Activated CD4-positive, CD25-positive, alpha-beta regulatory T cell (primary cell): ENCODE data around the gene CYP2R1.
"Not testable (repeated sequence)": the region's sequence is repeated elsewhere in the genome, so short reads cannot be mapped to it uniquely, and the experiment has no call there.

Experiments
- DNase-seq, 4 experiments: peaks; one replicate each; lab custom pipeline; 2025; lab: John Stamatoyannopoulos, UW

The CYP2R1 gene

DNA sequence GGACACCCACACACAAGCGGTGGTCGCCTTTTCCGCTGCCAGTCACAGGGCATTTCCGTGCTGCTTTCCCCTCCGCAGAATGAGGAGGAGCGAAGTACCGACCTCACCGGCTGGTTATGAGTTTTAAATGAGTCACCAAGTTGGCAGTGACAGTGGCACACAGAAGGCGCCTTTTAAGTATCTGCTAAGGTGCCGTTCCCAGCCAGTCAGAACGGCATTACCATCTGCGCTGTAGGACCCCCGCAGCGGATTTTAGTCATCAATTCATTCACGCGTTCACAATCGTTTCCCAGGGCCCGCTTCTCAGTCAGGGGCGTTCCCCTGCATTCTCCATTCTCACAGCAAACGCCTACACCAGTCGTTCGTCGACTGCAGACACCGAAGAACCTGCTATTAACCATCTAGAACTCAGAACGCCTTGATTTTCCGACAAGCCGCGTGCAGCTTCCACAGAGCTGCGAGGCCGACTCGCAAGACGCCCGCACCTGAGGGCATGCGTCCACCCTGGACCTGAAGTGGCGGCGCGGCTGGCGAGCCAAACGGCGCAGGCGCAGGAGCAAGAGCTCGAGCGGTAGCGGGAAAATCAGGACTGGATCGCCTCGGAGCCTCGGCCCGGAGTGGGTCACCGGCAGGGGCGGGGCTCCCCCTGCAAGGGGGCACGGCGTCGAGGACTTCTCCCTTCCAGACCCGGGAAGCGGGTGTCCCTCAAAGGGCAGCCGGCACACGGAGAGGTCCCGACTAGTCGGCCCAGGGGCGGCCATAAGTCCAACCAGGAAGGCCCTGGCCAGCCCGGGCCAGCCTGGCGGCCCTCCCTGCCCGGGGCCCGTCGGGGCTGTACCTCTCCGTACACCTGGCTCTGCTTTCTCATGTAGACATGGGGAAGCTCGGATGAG is 642 bp downstream of the CYP2R1 start:
- DNase-seq, result peak; percentile 70 to 72 (median 72)

DNA sequence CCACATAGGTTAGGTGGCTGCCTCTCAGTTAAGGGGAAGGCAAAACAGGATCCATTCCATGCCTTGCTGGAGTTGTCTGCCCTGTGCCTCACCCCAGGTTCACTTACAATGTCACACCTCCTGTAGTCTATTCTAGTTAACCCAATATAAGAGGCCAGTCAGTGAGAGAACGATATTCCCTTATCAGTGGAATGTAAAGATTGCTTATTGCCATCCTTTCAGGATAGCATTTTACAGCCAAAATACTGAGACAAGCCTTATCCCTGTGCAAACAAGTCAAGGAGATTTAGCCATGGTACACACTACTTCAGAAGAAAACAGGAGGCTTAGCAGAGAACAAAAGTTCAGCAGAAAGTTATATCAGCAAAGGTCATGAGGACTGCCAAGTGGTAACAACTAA is 5.5 kb downstream of the CYP2R1 start:
- no peak for DNase-seq

DNA sequence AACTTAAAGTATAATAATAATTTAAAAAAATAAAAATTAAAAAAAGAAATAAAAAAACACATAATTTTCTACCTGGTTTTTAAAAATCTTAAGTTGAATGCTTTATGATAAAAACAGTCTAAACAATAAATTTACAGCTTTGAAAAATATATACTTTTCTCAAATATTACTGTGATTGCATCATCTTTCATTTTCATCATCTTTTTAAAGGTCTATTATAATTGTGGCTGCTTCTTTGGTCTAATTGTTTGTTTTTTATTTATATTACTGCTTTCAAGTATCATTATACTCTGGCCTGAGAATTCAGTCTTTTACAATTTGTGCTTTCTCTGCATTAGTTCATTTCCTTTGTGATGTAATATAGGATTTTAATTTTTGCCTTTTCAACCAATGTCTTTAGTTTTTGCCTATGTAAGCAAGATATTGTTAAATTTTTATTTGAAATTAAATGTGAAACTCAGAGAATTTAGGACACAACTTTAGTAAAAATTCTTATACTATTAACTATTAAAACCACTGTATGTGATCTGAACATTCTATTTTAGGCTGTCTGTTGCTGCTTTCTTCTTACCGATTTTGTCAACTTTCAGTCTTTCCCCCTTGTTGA is 7.3 kb downstream of the CYP2R1 start:
- no peak for DNase-seq

DNA sequence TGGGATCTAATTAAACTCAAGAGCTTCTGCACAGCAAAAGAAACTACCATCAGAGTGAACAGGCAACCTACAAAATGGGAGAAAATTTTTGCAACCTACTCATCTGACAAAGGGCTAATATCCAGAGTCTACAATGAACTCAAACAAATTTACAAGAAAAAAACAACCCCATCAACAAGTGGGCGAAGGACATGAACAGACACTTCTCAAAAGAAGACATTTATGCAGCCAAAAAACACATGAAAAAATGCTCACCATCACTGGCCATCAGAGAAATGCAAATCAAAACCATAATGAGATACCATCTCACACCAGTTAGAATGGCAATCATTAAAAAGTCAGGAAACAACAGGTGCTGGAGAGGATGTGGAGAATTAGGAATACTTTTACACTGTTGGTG is 8.3 kb downstream of the CYP2R1 start:
- DNase-seq, result not testable (repeated sequence)

DNA sequence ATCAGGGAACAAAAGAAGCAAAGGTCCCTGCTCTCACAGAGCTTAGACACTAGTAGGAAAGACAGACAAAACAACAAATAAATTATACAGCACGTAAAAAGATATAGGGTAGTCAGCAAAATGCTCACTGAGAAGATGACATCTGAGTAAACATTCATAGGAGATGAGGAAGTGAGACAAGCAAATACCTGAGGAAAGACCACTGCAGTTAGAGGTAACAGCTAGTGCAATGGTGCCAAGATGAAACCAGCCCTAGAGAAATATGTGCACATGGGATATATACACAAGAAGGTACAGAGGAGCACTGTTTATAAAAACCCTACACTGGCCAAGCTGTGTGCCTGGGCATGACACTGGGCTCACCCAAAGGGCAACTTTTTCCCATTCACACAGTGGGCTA is 9.8 kb downstream of the CYP2R1 start:
- no peak for DNase-seq

DNA sequence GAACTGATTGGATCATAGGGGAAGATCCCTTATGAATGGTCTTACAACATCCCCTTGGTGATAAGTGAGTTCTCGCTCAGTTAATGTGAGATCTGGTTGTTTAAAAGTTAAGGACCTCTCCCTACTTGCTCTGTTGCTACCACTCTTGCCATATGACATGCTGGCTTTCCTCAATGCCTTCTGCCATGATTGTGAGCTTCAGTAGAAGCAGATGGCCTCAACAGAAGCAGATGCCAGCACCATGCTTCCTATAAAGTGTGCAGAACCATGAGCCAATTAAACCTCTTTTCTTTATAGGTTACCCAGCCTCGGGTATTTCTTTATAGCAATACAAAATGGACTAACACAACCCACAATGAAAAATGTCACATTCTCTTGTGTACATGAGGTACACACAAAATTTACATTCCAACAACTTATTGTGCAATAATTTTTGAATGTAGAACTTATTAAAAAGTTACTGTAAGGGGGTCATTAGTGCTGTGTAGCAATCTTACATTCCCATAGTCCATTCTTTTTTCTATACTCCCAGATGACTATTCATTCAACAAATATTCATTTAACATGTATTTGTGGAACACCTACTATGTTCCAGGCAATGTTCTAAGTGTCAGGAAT is 10.3 kb downstream of the CYP2R1 start:
- no peak for DNase-seq

DNA sequence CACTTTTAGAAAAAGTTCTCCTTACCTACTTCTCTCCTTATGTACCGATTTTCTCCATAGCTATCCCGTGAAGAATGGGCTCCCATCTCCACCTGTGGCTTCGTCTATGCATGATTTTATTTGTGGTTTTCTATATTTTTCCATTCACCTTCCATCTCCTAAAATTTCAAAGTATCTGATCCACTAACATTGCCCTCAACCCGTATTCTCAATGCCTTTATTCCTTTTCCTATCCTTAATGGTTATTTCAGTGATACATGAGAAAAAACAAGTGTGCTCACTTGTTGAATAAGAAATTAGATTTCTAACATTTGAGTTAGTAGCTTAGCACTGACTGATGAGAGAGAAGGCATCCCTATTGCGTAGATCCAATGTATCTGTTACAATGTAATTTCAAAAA is 16.9 kb downstream of the CYP2R1 start:
- DNase-seq, result no peak

DNA sequence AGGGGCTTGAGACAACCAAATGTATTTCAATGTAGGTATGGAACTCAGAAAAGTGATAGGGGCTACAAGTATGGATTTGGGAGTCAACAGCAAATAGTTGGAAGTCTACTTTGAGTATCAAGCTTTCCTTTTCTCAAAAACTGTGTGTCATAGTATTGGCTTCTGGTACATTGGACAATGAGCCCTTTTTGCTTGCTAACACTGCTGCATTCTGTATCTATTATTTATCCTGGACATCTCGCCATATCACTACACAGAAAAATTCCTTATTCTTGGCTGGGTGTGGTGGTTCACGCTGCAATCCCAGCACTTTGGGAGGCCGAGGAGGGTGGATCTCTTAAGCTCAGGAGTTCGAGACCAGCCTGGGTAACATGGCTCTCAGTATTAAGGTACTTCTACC is 18.4 kb downstream of the CYP2R1 start:
- DNase-seq, result no peak

DNA sequence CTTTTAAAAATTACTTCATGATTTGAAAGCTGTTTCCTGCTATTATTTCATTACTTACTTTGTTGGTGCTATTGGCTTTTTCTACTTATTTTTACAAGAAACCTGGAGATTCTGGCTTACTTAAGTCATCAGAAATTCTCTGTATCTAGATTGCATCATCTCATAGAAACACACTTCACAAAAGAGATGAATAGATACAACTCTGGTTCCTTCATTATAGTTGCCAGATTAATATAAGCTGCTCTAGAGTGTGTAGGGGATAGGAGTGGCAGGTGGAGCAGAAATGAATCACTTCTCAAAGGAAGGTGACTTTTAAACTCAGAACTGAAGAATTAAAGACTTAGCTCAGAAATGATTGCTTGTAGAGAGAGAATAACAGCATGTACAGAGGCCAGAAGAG is 20.0 kb downstream of the CYP2R1 start:
- DNase-seq, result no peak

DNA sequence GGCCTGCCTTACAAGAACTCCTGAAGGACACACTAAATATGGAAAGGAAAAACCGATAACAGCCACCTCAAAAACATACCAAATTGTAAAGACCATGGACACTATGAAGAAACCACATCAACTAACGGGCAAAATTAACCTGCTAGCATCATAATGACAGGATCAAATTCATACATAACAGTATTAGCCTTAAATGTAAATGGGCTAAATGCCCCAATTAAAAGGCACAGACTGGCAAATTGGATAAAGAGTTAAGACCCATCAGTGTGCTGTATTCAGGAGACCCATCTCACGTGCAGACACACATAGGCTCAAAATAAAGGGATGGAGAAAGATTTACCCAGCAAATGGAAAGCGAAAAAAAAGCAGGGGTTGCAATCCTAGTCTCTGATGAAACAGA is 28.3 kb downstream of the CYP2R1 start:
- DNase-seq, result not testable (repeated sequence)

DNA sequence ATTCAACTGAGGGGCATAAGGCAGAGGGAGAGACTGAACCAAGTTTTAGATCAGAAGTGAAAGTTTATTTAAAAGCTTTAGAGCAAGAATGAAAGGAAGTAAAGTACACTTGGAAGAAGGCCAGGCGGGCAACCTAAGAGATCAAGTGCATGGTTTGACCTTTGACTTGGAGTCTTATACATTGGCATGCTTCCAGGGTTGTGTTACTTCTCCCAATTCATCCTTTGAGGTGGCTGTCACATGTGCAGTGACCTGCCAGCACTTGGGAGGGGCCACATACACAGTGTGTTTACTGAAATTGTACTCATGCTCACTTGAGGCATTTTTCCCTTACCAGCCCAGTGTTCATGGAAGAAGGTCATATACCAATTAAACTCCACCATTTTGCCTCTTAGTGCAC is 30.4 kb downstream of the CYP2R1 start:
- no peak for DNase-seq

DNA sequence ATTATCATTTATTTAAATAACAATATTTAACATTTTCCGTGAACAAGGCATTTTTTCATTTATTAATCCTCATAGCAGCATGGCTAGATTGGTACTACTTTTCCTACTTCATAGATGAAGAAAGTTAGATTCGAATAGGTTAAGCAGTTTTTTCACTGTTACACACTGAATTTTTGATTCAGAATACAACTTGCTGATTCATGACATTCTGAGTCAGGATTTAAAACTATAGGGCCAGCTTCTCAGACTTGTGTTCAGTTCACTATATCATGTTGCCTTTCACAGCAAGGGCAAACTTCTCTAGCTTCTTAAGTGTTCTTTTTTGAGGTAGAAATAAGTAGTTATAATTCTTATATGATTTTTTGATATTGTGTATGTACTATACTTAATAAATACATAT is 31.5 kb downstream of the CYP2R1 start:
- no peak for DNase-seq

DNA sequence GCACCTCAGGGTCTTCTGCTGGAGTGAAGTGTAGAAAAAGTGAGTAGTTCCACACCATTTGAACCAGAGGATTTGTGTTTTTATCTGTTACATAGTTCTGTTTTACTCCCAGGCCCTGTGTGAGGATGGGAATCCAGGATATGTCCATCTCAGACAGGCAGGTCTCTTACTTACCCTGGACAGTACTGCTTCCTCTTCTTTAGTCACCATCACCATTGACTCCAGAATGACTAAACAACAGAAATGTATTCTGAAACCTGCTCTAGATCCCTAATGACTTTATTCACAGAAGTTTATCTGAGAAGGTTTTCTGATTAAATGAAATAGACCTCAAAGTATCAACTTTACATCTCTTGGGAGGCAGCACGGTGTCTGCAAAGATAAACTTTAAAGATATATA is 33.6 kb downstream of the CYP2R1 start:
- DNase-seq, result no peak

DNA sequence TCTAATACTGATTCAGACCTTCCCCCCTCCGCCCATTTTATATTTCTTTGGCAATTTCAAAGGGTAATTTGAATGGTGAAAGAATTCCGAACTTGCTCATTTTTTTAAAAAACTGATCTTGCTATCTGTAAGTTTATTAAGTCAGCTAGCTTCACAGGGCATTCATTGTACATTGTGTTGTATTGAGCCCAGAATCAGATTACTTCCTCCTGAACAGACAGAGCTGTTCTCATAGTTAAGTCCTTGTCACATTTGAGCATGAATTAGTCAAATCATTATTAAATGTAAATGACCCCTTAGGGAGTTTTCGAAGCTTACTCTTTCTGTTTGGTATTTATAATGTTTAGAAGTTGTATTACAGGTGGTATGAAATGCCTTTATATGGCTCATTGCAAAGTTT is 34.4 kb downstream of the CYP2R1 start:
- DNase-seq, result no peak

DNA sequence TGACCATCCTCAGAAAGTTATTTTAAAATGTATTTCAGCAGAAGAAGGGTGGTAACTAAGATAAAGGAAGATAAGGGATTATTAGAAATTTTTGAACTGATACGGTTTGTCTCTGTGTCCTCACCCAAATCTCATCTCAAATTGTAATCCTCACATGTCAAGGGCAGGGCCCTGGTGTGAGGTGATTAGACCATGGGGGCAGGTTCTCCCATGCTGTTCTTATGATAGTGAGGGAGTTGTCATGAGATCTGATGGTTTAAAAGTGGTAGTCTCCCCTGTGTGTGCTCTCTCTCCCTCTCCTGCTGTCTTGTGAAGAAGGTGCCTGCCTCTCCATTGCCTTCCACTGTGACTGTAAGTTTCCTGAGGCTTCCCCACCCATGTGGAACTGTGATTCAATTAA is 36.1 kb downstream of the CYP2R1 start:
- no peak for DNase-seq

DNA sequence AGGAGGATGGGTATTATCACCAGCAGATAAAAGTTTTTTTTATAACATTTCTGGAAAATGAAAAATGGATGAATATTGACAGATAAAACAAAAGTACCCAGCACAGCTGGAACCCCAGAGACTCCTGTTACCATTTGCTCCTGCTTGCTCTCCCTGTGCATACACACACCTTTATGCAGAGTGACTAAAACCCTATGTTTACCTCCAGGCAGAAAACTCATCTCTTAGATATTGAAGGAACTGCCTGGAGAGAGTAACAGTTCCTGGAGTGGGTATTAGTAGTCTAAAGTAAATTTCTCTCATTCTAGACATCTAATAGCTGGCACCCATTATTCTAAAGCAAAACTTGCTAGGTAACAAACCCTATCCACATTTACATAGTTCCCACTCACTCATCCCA is 38.0 kb downstream of the CYP2R1 start:
- no peak for DNase-seq

DNA sequence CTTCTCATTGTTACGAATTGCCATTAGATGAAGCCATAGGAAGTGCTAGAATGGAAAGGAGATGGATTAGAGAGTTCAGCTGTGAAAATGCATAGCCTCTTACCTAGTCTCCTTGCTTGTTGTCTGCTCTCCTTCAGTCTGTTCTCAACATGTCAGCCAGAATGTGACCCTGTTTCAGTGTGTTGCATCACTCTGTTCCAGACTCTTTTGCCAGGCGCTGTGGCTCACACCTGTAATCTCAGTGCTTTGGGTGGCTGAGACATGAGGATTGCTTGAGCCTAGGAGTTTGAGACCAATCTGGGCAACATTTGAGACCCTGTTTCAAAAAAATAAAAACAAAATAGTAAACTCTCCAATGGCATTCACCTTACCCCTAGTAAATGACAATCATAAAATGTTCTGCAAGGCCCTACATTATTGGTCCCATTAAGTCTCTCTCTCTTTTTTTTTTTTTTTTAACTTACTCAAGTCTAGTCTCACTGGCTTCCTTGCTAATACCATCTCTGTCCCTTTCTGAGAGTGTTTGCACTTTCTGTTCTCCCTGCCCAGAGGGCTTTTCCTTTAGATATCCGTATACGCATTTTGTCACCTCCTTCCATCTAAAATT is 39.4 kb downstream of the CYP2R1 start:
- no peak for DNase-seq

DNA sequence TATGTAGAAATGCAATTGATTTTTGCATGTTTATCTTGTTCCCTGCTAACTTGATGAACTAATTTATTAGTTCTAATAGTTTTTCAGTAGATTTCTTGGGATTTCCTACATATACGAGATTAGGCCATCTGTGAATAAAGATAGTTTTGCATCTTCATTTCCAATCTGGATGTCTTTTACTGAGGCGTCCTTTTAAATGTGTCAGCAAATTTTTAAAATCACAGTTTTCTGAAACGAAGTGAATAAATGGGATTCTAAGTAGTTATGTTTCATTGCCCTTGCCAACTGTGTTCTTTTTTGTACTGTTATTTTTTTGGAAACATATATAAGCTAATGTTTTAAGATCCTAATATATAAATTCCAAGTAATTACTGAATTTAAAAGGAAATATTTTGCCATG is 50.0 kb downstream of the CYP2R1 start:
- no peak for DNase-seq

DNA sequence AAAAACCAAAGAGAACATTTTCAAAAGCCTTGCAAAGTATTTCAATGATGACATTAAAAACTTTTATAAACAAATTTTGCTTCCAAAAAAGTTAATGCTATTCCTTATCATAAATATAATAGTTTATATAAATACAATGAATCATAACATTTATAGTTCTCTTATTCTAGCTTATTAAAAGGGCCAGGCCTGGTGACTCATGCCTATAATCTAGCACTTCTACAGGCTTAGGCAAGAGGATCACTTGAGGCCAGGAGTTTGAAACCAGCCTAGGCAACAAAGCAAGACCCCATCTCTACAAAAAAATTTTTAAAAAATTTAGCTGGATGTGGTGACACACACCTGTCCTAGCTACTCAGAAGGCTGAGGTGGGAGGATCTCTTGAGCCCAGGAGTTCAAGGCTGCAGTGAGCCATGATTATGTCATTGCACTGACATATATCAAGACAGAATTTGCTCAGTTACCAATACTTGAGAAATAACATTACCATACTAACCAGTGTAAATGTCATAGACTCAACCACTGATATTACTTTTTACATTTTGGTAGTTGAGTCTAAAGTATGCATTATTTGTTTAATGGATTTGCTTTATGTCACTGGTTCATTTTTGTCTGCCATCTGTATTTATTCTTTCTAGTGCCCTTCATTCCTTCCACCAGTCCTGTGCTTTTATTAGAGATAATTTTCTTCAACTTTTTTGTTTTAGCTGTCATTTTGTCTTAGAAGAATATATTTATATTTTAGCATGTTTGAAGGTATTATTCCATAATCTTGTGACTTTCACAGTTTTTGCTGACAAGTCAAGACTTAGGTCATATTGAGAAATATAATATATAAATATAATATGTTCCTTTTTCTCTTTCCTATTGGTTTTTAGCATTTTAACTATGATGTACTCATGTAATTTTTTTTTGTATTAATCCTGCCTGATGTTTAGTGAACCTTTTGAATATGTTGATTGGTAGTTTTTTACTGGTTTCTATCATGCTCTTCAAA is 56.2 kb downstream of the CYP2R1 start:
- DNase-seq, result no peak
